A549 (cell line): ENCODE data around the gene GPR37L1.

ENCODE experiments used
- BHLHE40 ChIP-seq: IDR thresholded peaks from 2 replicates; pipeline ENCODE4 v1.6.1; 2012; ENCODE audit warnings: low read depth, low read length, inconsistent platforms
- CEBPB ChIP-seq, 2 experiments: fragments of >200 bp in 1 of 2; sonication (Bioruptor Twin) in 1 of 2; formaldehyde crosslinking in 1 of 2; IDR thresholded peaks; 2 replicates each; pipeline ENCODE4 v1.6.1; 2012 to 2016
- CTCF ChIP-seq: fragments of >200 bp; sonication (Bioruptor Twin); formaldehyde crosslinking; IDR thresholded peaks from 3 replicates; pipeline ENCODE4 v1.5.1; 2016
- EP300 ChIP-seq, 2 experiments: fragments of >200 bp; sonication (Bioruptor Twin); formaldehyde crosslinking; IDR thresholded peaks; 2 replicates in 1 of 2; 3 replicates in 1 of 2; pipeline ENCODE4 v1.6.1; 2016 to 2017
- HDAC2 ChIP-seq: fragments of 200-600 bp; sonication (generic); IDR thresholded peaks from 2 replicates; pipeline ENCODE4 v1.6.1; 2016
- JUNB ChIP-seq: fragments of >200 bp; sonication (Bioruptor Twin); formaldehyde crosslinking; IDR thresholded peaks from 2 replicates; pipeline ENCODE4 v1.6.1; 2016
- MAZ ChIP-seq: fragments of 150-350 bp; IDR thresholded peaks from 2 replicates; pipeline ENCODE4 v1.6.1; 2014; ENCODE audit warnings: antibody characterized with exemption, low read depth, low read length, borderline replicate concordance
- POLR2A ChIP-seq: IDR thresholded peaks from 2 replicates; pipeline ENCODE4 v1.6.1; 2012; ENCODE audit warnings: mild to moderate bottlenecking, low read length
- POLR2AphosphoS2 ChIP-seq: conservative IDR thresholded peaks from 2 replicates; pipeline ENCODE4 v1.6.1; 2012; ENCODE audit warnings: low read length, improper control_type of control experiment, inconsistent platforms
- REST ChIP-seq: fragments of 200-600 bp; sonication (generic); IDR thresholded peaks from 2 replicates; pipeline ENCODE4 v1.6.1; 2016; ENCODE audit warnings: antibody characterized with exemption, mild to moderate bottlenecking, moderate library complexity
- SMC3 ChIP-seq: fragments of >200 bp; sonication (Bioruptor Twin); formaldehyde crosslinking; IDR thresholded peaks from 3 replicates; pipeline ENCODE4 v1.6.1; 2018; ENCODE audit warnings: inconsistent platforms
- ZNF302 ChIP-seq: fragments of 250-450 bp; sonication (Bioruptor Pico); IDR thresholded peaks from 2 replicates; pipeline ENCODE4 v1.9.0; 2021; ENCODE audit warnings: inconsistent platforms, mild to moderate bottlenecking, moderate library complexity
- TF ChIP-seq, protein P1 (sequence below): IDR thresholded peaks from 2 replicates; pipeline ENCODE4 v1.6.1; 2012
- TF ChIP-seq, protein P2 (sequence below): IDR thresholded peaks from 2 replicates; pipeline ENCODE4 v1.6.1; 2012; ENCODE audit warnings: low read depth, borderline replicate concordance

DNA sequence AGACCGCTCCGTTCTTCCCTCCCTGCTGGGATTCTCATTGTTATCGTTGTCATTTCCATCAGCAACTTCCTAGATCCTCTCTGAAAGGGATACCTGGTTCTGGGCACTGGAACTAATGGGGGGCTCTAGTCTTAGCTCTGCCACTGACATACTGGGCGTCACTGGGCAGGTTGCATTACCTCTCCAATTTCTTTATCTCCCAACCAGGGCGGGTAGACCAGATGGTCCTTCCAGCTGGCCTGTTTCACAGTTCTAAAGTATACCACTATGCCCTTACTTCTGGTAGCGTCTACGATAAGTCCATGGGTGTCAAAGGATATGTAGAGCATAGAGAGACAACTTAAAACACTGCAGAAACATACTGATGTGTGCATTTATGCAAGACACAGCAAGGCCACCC lies 1.4 kb downstream of the GPR37L1 start:
- TF ChIP-seq REST = no peak
- no peak for TF ChIP-seq POLR2A
- TF ChIP-seq MAZ = no peak
- TF ChIP-seq JUNB = no peak
- no peak for TF ChIP-seq CTCF
- TF ChIP-seq HDAC2 = no peak
- TF ChIP-seq EP300 (IDR thresholded peaks at IDR 0.05) = no peak
- TF ChIP-seq, protein P1, sequence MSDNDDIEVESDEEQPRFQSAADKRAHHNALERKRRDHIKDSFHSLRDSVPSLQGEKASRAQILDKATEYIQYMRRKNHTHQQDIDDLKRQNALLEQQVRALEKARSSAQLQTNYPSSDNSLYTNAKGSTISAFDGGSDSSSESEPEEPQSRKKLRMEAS = no peak
- TF ChIP-seq SMC3 = no peak
- no peak for TF ChIP-seq ZNF302 (CRISPR knock-in tag)
- TF ChIP-seq POLR2AphosphoS2 = no peak
- no peak for TF ChIP-seq CEBPB (IDR thresholded peaks at IDR 0.05)
- TF ChIP-seq, protein P2, sequence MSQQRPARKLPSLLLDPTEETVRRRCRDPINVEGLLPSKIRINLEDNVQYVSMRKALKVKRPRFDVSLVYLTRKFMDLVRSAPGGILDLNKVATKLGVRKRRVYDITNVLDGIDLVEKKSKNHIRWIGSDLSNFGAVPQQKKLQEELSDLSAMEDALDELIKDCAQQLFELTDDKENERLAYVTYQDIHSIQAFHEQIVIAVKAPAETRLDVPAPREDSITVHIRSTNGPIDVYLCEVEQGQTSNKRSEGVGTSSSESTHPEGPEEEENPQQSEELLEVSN = no peak
- TF ChIP-seq BHLHE40 = no peak
